ENCODE results near the gene NACA. TPM values are rescaled to one million over a fixed set of nuclear protein-coding genes. Genes with fewer than 3 reads are reported as not detected.

NACA gene
- polyA plus RNA-seq, 1 of the 3 experiments (the other 2 are of a cell fraction), result 523 TPM

- peaks cover 0 to 24% of the 10 kb centered on the region in 2 experiments for H3K36me3 ChIP-seq (replicated peaks in 1 of 2; ENCODE audit: control insufficient read depth in 1 of 2, insufficient read depth in 2 of 2, low read length in 1 of 2)
- WGBS (ENCODE audit: low lambda C conversion rate), result 36% methylated on average over 8 of the region's 8 CpGs
These were observed 40.2 kb downstream of the NACA start for GRCh38 chr12:56684745-56685359.

More at GRCh38 chr12:56684745-56685359, 40.2 kb downstream of the NACA start:
- Histone ChIP-seq H3K9me3 (no peaks in the 10 kb centered on the region), H3K9me2 (no peaks in the 10 kb centered on the region), H3K4me2 (peak overlapping the region; percentile 100), H4K20me1 (ENCODE audit: insufficient read depth) (peaks cover 75% of the 10 kb centered on the region), H3K79me2 (ENCODE audit: insufficient read depth) (peaks cover 87% of the 10 kb centered on the region), H3K27me3 (ENCODE audit: insufficient read depth) (no peaks in the 10 kb centered on the region), H3K9ac (peak overlapping the region; percentile 51; the same call in 1 of the 2 replicates), H3F3A (replicated peaks; ENCODE audit: insufficient read depth) (peaks cover 41% of the 10 kb centered on the region), H2AFZ (ENCODE audit: low read depth) (no peak overlapping the region), H3K27ac (ENCODE audit: low read depth in 2 of 2, low read length in 1 of 2) (peak overlapping the region; percentile 8 to 98; a peak in 3 of 4 replicates), H3K4me3 (ENCODE audit: low read depth in 2 of 2, low read length in 1 of 2) (peak overlapping the region; percentile 22 to 57; a peak in 3 of 4 replicates), H3K4me1 (ENCODE audit: control insufficient read depth in 1 of 2, insufficient read depth in 2 of 2, low read depth in 1 of 2, low read length in 1 of 2) (peaks cover 10 to 20% of the 10 kb centered on the region in 2 experiments; a peak in 3 of 4 replicates)
- no peak for DNase-seq
- ChIA-PET POLR2A (interaction anchor here (0.6 kb wide), 1 partner anchor 39 kb away, joined by 3 read pairs; no protein-coding TSS in a partner anchor), CTCF (interaction anchor here (0.7 to 1.5 kb wide), 3 partner anchors 25 to 56 kb away, joined by 3 to 4 read pairs (median 3); no protein-coding TSS in a partner anchor)
- TF ChIP-seq MAX (IDR thresholded peaks at IDR 0.05; ENCODE audit: low read depth) (no peak), SMC3 (IDR thresholded peaks at IDR 0.05; ENCODE audit: low read depth, low read length) (no peak), RCOR1 (IDR thresholded peaks at IDR 0.05; ENCODE audit: low read length) (no peak), RAD21 (IDR thresholded peaks at IDR 0.05; ENCODE audit: low read length) (no peak), PBX3 (IDR thresholded peaks at IDR 0.05) (no peak), IRF3 (IDR thresholded peaks at IDR 0.05; ENCODE audit: low read depth, low read length) (no peak), REST (IDR thresholded peaks at IDR 0.05; ENCODE audit: low read depth, low read length) (no peak), USF1 (IDR thresholded peaks at IDR 0.05; ENCODE audit: borderline replicate concordance, low read depth) (no peak), TEAD4 (IDR thresholded peaks at IDR 0.05; ENCODE audit: borderline replicate concordance, insufficient read depth) (no peak), TAF1 (IDR thresholded peaks at IDR 0.05; ENCODE audit: borderline replicate concordance, low read depth, low read length) (no peak), EZH2phosphoT487 (IDR thresholded peaks at IDR 0.05; ENCODE audit: borderline replicate concordance, low read depth) (no peak), USF2 (IDR thresholded peaks at IDR 0.05; ENCODE audit: borderline replicate concordance, low read depth, low read length) (no peak), RFX5 (IDR thresholded peaks at IDR 0.05; ENCODE audit: low read length) (no peak), FOXM1 (IDR thresholded peaks at IDR 0.05; ENCODE audit: low read depth) (no peak), ZBTB33 (IDR thresholded peaks at IDR 0.05; ENCODE audit: borderline replicate concordance, low read depth) (no peak), GABPA (IDR thresholded peaks at IDR 0.05; ENCODE audit: low read depth) (no peak), POLR2AphosphoS5 (IDR thresholded peaks at IDR 0.05; ENCODE audit: low read depth, low read length) (no peak), CHD2 (IDR thresholded peaks at IDR 0.05; ENCODE audit: low read length, partially characterized antibody) (no peak)
